Stimulated activated CD4-positive, alpha-beta T cell treated with anti-CD3 and anti-CD28 coated beads, Interleukin-2, amount 100 ng/mL, for 48 hours (primary cell): ENCODE data around the gene DCDC2C.

Experiments used
- DNase-seq, 2 donors: peaks; one replicate each; pipeline ENCODE4 v3.0.0-alpha.2; 2020

DCDC2C gene

DNA sequence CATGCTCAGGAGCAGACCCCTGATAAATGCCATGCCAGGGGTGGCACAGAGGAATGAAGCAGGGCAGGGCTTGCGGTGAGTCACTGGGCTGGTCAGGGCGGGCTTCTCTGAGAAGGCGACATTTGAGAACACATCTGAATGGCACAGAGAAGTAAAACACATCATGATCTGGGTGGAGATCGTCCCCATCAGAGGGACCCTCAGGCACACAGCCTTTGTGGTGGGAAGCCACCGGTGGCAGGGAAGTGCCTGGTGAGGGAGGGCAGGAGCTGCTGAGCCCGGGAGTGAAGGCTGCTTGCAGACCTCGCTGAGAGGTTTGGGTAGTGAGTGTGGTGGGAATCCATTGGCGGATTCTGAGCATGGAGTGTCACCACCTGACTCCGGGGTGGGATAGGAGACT is 44.5 kb downstream of the DCDC2C start:
- DNase-seq = no peak

DNA sequence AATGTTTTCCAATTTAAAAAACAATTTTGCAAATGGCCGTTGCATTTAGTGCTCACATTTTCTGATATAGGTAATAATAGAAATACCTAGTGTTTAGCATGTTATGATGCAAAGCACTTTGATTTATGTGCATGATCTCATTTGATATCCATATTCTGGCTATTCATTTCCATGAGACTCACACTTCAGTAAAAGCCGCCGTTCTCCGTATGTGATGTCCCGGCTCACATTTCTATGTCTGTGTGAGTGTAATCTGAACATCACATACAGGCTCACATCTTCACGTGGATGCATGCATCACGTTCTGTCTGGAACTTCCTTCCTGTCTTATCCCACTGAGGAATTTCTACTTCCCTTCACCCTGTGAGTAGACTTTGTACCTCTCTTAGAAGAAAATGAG is 45.8 kb downstream of the DCDC2C start:
- no peak for DNase-seq

DNA sequence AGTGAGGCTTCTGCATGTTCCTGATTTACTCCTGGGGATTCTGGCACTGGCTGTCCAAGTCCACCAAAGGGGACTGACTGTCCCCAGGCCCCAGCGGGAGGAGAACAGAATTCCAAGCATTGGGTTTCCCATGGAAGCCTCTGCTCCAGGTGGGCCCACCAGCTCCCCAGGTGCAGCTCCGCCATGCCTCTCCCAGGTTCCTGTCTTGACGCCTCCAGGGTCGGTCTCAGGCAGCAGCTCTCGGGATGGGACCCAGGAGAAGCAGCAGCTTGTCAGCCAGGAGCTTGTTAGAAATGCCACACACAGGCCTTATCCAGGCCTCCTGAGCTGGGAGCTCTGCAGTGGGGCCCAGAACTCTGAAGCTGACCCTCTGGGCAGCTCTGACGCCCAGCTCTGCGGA is 47.9 kb downstream of the DCDC2C start:
- DNase-seq = no peak

DNA sequence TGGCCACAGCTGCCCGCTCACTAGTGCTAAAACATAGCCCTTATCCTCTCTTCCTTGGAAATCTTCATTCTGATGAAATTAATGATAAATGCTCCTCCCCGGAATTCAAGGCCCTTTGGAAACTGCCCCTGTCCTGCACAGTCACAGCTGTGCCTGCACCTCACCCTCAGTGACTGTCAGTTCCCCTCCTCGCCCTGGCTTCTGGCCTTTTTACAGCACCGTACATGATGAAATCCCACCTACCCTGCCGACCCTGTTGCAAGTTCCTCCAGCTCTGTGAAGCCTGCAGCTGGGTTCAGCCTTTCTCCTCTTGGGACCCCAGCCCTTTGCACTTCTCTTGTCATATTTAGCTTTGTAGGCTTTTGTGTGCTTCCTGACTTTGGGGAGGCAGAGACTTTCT is 48.4 kb downstream of the DCDC2C start:
- no peak for DNase-seq

DNA sequence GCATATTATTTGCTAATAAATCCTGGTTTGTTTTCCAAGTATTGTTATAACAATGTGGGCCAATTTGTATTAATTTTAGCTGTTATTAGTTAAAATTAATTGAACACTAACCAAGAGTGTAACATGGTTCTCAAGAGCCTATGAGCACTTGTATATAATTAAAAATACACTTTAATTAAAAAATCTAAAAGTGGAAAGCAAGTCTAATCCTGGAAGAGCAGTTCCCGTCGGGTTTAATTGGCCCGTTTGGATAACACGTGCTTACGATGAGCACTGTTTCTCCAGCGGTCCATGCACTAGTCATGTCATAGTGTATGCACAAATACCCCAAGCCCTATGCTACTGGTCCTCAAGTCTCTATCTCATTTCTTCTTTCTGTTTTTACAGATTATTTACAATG is 49.0 kb downstream of the DCDC2C start:
- no peak for DNase-seq

DNA sequence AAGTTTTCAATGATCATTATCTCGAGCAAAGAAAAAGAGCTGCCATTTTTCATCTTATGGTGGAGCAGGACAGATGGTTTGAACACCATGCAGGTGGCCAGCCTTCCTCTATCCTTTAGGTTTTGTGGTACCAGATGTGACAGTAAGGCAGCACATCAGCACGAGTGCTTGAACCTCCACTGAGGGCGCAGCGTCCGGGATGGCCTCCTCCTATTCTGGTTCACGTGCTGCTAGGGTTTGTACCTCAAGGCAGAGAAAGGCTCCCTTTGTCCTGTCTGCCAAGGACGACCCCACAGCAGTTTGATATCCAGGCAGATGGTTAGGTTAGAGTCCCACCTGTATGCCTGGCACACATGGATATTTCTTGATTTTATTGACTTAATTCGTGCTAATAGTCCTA is 50.2 kb downstream of the DCDC2C start:
- no peak for DNase-seq

DNA sequence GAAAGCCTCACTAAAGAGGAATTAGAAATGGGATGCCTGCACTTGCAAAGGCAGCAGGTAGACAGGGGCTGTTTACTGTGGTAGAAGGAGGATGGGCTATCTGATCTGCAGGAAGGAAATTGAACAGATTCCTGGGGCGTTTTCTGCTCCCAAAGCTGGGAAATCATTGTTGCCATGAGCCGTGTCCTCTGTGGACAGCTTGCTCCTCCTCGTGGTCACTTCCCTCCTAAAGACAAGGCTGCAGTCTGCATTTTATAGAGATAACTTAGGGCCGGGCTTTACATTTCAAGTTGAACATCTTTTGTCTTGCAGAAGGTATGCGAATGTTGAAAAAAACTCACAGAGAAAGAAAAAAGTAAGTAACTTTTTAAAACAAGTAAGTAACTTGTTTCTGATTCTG is 50.9 kb downstream of the DCDC2C start:
- no peak for DNase-seq

DNA sequence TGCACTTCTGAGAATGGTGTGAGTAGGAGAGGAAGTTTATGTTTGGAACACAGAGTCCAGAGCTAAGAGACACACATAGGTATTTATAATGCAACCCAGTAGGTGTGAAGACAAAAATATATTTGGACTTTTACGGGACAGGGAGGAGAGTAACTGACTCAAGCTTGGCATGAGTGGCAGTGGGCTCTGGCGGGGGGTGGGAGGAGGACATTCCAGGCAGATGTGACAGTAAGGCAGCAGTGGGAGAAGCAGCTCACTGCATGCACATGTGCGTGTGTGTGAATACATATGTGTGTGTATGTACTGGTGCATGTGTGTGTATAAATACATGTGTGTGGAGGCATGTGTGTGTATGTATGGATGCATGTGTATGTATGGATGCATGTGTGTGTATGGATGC is 51.4 kb downstream of the DCDC2C start:
- no peak for DNase-seq

DNA sequence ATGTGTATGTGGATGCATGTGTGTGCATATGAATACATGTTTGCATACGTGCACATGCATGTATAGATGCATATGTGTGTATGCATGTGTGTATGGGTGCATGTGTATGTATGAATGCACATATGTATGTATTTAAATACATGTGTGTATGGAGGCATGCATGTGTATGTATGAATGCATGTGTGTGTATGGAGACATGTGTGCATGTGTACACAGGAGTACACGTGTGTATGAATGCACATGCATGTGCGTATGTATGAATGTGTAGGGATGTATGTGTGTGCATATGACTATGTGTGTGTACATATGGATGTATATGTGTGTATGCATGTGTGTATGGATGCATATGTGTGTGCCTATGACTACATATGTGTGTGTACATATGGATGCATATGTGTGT is 51.9 kb downstream of the DCDC2C start:
- DNase-seq = no peak

DNA sequence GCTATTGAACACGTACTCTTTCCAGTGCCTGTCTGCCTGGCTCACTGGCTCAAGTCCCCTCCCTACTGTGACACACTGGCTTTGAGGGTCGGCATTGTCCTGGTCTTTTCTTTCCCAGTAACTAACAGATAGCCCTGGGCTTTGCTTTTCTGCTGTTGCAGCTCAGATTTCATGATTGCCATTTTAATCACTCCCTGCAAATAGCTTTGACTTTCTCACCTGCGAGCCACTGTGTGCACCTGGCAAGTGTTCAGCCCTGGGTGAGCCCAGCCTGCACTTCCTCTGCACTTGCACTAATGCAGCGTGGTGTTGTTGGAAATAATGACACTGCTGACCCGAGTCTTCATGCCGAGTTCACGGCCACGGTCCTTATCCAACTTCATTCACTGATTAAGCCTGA is 52.9 kb downstream of the DCDC2C start:
- no peak for DNase-seq

DNA sequence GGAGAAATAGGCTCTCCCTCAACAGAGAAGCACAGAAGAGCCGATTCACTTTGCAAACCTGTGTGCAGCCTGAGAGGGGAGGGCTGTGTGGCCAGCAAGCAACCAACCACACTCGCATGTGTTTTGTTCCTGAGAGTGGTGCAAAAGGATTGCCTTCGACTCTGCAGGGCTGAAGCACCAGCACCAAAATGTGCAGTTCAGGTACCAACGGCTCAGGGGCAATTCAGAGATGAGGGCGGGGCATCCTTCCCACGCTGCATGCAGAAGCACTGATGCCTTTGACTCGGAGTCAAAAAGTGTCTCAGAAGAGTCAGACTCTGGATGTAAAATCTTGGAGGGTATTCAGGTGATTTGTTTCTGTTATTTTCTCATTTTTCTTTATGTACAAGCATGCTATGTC is 55.5 kb downstream of the DCDC2C start:
- DNase-seq = no peak

DNA sequence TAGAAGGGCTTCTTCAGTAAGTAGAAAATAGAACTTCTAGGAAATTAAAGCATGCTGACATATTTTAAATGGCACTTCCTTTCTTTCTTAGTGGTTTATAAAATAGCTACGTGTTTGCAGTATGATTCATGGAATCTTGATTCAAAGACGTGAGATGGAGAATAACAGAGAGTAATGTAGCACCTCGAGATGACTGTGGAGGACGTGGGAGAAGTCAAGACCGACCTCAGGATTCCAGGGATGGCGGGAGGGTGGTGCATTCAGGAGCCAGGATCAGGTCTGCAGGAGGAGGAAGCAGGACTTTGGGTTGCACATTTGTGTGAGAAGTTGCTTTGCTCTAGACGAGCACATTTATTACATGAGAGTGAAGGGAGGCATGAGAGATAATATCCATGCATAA is 56.0 kb downstream of the DCDC2C start:
- no peak for DNase-seq

DNA sequence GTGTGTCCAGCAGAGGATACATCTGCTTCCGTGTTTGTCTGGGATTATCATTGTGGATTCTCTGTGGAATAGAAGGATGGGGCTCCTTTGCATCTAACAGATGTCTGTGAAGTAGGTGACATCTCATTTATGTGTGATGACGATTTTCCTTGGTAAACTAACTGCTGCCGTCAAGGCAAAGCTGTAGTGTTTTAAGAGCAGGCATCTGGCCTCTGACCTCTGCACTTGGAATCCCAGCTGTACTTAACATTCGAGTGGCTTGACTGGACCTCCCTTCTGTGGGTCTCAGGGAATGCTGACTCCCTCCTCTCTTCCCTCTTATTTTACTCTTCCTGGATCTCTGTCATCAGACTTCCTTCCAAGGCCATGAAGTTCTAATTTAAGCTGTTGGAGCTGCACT is 56.4 kb downstream of the DCDC2C start:
- no peak for DNase-seq

DNA sequence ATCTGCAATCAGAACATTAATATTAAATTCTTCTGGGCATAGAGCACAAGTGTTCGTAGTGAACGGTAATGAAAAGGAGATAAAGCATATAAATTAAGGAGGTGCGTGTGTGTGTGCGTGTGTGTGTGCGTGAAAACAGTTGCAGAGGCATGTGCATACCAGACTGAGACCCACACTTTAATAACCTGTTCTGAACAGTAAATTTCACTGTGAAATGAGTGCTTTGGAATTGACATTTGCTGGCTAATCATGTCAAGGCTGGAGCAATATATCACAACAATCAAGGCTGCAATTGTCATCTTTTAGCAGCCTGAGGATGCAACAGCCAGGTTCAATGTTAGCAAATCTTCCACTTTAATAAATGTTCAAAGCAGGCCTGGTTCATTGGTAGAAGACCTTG is 57.9 kb downstream of the DCDC2C start:
- no peak for DNase-seq

DNA sequence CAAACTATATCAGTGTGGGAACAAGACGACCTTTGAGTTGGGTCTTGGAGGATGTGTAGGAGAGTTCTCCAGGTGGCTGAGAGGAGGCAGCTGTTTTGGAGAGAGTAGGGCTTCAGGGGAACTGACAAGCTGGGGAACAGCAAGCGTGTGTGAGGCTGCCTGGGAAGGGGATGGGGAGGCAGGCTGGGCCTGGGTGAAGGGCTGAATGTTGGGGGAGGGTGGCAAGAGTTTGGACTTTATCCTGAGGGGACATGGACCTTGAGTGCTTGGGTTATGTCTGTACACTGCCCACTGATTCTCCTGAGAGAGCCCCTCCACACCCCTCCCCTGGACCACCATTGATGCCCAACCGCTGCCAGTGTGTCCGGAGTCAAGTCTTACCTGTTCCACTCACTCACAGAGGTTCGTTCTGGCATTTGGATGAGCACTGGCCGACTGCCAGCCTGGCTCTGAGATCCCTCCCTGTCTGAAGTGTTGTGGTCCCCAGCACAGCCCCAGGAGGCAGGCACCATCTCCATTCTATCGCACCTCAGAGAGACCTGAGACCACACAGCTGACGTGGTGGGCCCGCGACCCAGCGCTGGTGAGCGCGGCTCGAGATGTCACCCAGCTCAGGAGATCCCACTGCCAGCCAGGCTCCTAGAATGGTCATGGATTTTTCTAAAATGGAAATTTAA is 59.5 kb downstream of the DCDC2C start:
- no peak for DNase-seq

DNA sequence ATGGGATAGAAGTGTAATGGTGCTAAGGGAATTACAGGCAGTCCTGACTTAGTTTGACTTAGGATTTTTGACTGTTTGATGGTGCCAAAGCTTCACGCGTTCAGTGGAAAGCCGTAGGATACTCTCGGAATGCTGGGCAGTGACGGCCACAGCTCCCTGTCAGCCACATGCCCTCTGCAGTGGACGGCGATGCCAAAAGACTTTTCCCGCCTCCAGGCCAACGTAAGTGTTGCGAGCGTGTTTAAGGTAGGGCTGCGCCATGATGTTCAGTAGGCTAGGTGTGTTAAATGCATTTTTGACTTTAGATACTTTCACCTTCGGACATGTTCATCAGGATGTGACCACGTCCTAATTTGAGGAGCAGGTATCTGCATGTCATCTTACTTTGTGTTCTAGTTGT is 63.4 kb downstream of the DCDC2C start:
- DNase-seq = no peak

DNA sequence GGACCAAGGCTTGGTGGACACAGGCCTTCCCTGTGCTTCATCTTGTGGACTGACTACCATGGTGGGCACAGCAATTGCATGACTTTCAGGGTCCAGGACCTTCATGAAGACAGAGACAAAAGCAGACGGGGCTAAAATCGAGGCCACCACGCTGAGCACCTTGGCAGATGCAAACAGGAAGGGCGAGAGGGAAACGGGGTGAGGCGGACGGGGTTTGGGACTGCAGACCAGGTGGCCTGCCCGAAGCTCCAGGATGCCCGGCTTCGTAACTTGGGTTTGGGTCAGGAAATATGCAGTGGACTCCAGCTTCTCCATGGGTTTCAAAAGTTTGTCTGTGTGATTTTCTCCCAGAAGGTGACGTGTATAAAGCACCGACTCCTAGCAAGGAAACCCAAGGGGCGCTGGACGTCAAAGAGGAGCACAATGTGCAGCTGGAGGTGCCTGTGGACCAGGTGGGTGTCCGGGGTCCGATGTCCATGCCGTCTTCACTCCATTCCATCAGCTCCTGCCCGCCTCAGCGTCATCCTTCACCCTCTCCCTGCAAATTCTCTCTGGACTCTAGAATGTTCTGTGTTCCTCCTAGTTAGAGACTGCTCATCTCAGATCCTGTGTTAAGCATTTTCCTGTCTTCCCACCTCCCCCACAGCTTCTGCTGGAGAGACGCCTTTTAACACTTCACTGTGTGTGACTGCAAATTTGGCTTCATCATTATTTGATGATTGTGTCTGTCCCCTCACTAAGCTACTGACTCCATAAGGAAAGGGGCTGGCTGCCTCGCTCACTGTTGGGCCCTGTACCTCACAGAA is 65.8 kb downstream of the DCDC2C start:
- no peak for DNase-seq

DNA sequence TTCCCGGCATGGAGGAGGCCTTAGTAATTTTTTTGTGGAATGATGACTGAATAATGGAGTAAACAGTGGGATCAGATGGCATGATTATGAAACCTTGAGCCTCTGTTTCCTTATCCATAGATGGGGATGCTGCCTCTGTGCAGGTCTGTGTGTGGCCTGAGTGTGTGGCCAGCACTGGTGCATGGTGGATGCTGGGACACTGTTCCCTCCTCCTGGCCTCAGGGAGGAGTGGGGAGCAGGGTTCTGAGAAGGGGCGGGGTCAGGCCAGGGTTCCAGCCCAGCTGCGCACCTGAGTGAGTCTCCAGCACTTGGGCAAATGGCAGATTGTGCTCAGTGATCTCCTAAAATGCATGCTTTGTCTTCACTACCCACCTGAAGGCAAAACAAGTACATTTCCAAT is 66.4 kb downstream of the DCDC2C start:
- DNase-seq = no peak

DNA sequence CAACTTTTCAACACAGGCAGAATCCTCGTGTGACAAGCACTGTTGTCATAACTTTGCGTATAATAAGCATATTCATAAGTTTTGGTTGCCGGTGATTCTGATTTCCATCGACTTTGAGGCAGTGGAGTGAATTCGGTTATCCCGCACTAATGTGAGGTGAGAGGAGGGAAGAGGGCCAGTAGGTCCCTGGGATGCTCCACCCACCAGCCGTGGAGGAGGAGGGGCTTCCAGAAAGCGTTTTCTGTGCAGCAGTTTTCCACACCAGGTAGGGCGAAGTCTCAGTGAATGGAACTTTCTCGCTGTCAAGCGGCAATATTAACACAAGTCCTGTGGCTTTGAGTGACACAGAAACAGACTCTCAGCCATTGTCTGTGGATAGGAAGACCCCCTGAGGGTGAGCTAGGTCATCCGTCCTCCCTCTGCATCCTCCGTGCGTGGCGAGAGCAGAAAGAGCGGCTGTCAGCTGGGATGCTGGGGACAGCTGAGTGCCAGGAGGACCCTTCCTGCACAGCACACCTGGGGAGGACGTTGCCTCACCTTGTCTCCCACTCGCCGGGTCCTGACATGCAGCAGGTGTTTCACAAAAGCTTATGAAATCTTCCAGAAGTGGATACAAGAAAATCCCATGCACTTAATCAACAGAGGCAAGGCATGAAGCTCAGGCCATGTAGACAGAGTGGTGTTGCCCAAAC is 67.5 kb downstream of the DCDC2C start:
- DNase-seq = no peak

DNA sequence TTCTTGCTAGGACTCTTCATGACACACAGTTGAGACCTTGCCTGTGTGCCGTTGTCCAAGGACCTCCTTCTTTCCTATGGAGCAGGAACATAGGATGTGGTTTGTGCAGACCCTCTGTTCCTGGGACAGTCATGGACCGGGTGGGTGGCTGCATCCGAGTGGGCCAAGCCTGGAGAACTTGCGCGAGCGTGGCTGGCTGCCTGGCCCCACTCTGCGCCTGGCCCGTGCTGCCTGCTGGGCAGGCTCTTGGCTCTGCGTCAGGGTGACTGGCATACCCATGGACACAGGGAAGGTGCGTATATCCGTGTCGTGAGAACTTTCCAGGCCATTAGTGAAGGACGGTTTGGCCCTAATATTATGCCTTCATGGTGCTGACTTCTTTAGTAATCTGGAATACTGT is 68.2 kb downstream of the DCDC2C start:
- DNase-seq = no peak

DNA sequence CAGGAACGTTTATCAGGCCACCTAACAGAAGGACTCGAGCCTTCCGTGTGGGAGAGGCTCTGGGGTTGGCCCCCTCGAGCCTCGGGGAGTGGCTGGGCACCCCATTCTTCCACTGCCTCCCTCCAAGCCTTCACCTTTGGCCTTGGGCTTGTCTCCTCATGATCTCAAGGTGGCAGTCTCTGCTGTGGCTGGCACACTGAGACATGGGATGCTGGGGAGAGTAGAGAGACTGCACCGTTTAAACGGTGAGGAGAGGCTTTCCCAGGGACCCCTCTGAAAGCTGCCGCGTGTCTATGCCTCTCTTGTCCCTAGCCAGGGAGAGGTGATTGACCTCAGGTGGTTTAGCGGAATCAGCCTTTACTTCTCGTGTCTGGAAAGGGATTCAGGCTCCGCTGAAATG is 71.0 kb downstream of the DCDC2C start:
- no peak for DNase-seq

DNA sequence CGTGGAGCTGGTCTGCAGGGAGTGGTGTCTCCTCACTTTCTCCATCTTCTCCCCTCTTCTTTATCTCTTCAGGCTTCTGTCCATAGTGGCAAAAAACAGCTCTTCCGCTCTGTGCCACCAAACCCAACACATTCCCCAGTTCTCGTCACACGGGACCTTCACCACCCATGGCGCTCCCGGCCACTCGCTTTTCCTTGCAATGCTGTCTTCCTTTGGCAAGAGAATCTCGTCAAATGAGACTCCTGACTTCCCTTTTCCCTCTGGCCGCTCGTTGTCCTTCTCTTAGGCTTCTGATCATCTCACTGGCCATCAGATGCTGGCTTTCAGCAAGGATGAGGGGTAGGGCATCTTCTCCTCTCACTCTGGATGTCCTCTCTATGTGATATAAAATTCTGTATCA is 72.9 kb downstream of the DCDC2C start:
- no peak for DNase-seq

DNA sequence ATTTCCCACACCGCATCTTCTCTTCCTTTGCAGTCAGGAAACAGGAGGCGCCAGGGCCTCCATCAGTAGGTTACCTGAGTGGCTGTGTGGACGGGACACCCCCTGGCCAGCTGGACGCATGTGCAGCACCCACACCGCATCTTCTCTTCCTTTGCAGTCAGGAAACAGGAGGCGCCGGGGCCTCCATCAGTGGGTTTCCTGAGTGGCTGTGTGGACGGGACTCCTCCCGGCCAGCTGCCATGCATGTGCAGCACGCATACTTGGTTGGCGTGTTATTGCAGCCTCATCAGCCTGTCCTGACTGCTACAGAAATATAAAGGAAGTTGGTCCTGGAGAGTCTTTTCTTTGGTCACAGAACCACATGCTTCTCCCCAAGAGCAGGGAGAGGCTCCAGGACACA is 74.6 kb downstream of the DCDC2C start:
- DNase-seq = no peak

DNA sequence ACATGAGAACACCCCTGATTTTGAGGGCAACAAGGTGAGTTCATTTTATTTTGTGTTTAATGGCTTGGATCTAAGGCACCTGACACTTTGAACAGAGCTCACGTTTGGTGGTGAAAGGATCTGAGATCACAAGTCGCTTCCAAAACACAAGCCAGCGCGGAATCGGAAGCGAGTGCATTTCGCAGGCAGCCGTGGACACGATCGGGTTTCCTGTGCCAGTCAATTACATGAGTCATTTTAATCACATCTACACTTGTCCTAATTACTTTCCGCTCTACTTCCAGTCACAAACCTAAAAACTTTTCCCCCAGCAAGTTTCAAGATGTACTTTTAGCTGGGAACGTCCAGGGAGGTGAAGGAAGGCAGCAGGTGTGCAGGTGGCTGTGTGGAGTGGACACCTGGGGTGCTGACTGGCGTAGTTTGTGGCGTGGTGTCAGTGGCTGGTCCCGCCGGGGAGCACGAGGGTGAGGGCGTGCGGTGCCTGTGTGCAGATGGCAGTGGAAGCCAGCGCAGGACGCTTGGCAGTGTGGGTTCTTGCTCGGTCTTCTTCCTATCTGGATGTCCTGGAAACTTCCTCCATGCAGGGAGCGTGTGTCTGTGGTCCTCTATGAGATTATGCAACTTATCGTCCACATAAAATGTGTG is 75.6 kb downstream of the DCDC2C start:
- DNase-seq = no peak
